NCI-H1105 (cell line): ENCODE measurements around the gene PITPNM3.

Experiments
- DNase-seq: peaks from one replicate; lab custom pipeline; 2025; lab: John Stamatoyannopoulos, UW

PITPNM3 gene

GRCh38 chr17:6443692-6444570 is 112.4 kb downstream of the PITPNM3 start, which contains the start of gene PIMREG:
TSS of gene PIMREG (plus strand) at chr17:6444455. CDS start at chr17:6445111, 656 bp downstream.
- DNase-seq = peak; percentile 99

GRCh38 chr17:6442775-6443174 is 113.6 kb downstream of the PITPNM3 start:
- no peak for DNase-seq

DNA sequence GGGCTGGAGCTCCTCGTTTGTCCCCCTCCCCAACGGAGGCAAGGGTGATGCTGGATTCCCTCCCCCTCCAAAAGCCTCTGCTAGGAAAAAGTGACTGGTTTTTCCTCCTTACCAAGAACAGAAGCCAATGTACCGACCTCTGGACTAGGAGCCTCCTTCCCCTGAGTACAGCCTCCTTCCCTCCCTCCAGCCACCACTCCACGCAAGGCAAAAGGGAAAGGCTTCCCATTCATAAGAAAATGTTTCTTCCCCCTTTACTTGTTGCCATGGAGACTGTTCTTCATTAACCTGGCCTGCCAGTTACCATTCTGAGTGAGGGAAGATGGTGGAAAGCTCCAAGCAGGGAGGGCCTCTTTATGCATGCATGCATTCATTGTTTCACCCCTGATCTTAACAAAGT is 116.4 kb downstream of the PITPNM3 start:
- no peak for DNase-seq

DNA sequence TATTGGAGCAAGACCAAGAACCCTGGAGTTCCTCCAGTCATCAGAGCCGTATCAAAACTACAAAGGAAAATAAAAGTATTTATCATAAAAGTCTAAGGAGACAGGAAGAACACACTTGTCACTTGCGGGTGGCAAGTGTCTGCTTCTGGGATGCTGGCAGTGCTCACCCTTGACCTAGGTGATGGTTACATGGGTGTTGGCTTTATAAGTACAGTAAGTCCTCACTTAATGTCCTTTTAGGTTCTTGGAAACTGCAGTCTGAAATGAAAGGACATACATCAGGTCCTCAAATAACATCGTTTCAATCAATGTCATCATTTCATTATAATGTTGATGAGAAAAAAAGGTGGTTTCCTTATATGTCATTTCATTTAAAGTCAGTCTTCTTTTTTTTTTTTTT is 118.4 kb downstream of the PITPNM3 start:
- DNase-seq = no peak

DNA sequence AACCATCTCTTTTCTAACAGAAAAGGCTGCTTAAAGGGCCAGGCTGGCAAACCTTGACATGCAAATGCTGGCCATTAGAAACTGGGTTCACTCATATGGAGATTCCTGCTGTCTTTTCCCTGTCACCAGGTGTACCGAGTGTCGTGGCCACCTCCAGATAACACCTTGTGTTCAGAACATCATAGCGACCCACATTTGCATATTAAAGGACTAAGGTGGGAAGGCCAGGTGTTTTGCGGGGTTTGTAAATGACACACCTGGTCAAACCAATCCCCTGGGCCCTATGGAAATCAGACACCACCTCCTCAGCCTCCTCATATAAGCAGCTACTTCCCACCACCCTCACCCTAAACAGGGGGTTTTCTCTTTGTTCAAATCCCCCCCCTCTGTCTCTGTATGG is 118.9 kb downstream of the PITPNM3 start:
- peak; percentile 15 for DNase-seq

DNA sequence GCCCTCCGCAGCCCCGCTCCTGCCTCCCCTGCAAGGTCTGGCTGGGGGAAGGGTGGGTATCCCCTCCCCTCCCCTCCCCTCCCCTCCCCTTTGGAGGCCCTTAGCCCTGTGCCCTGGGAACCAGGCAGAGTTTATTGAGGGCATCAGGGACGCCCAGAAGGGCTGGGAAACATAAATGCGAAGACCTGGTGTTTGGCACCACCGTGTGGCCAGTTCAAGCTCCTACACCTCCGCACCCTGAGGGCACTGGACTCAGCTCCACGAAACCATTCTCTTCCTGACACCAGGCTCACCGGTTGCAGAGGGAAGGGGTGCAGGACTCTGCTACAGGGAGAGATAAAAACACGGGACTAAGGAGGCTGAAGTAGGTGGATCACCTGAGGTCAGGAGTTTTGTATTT is 120.4 kb downstream of the PITPNM3 start:
- peak; percentile 58 for DNase-seq

- DNase-seq = no peak
Observed at GRCh38 chr17:6435051-6435450, 121.3 kb downstream of the PITPNM3 start, which contains the start of gene AIPL1. TSS of gene AIPL1 (minus strand) at chr17:6435121. CDS start at chr17:6435104, 17 bp downstream.

GRCh38 chr17:6430769-6431168 is 125.6 kb downstream of the PITPNM3 start:
- no peak for DNase-seq

GRCh38 chr17:6429266-6429665 is 127.1 kb downstream of the PITPNM3 start:
- no peak for DNase-seq

- DNase-seq = no peak
Observed at GRCh38 chr17:6428207-6428965, 128.0 kb downstream of the PITPNM3 start.

DNA sequence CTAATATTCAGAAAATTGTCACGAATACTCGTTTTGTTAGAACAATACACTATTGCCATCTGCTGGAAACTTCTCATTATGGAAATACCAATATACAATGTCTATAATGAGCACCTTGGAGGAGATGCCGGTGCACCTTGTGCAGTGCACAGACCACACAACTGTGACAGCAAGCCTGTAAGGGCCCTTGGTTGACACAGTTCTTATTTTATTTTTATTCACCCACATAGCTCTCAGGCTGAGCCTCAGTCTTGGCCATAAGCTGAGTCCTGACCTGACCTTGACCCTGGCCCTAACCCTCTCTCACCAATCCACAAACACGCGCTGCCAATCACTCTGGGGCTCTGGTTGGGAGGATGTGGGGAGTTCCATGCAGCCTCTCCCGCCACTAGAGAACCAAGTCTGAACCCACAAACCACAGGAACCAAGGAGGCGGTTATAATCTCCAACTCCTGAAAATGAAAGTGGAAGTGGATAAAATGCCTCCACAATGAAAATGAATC is 129.0 kb downstream of the PITPNM3 start:
- no peak for DNase-seq

DNA sequence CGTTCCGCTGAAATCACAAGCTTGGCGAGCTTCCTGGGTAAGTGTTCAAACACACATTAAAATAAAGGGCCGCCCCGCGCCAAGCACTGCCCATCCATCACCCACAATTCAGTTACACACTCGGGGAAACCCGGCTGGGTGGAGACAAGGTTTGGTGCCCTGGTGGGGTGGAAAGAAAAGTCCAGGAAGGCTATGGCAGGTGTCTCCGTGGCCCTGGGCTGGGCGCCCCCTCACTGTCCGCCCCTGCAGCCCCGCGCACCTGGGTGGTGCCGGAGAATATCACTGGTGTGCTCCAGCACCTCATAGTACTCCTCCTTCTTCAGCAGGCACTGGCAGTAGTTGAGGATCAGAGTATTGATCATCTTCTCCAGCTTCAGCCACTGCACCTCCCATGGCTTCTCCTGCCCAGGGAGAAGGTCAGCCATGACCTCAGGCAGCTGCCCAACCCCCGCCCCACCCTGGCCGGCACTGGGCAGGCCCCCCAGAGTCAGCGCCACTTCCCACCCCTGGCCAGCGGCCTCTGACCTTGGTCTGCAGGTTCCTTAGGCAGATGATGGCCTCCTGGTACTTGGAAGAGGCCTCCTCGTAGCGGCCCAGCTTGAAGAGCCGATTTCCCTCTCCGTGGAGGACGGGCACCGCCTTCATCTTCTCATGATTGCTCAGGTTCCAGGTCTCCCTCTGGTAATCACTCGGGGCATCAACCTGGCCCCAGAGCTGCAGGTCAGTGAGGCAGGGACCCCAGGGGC is 129.8 kb downstream of the PITPNM3 start:
- no peak for DNase-seq

DNA sequence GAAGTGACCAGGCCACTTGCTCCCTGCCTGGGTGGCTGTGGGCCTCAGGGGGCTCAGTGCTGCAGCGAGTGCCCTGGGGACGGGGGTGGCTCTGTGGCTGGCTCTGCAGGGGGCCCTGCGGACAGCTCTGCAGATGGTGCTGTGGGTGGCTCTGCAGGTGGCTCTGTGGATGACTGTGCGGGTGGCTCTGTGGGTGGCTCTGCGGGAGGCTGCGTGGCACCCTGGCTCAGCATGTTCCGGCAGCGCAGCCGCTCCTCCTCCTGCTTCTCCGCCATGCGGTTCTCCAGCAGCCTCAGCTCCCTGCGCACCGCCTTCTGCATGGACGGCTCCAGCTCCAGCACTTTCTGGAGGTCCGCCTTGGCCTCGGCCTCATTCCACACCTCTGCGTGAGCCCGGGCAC is 130.9 kb downstream of the PITPNM3 start:
- DNase-seq = no peak

- no peak for DNase-seq
Observed at GRCh38 chr17:6423931-6424330, 132.4 kb downstream of the PITPNM3 start.

DNA sequence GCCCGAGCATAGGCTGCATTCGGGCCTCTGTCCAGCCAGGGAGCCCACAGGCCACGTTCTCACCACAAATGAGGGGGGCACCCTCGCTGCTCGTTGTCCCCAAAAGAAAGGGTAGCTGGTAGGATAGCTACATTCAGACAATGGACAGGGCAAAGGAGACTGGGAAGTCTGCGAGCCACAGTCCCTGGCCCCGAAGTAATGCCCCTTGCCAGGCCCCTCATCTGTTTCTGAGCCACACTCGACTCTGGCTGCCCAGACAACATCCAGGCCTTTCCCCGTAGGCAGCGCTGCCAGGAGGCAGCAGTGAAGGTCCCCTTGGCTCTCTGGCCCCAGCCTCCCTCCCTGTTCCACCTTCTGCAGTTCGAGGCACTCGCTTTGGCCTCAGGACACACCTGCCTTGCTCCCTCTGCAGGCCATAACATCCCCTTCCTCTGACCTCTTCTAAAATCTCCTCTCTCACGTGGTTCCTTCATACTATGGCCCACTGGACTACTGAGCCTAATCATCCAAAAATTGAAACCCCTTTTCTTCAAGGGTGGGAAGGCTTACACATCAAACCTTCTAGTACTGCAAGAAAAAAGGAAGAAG is 133.6 kb downstream of the PITPNM3 start:
- DNase-seq = no peak

- DNase-seq = peak; percentile 76
Observed at GRCh38 chr17:6421700-6422604, 134.4 kb downstream of the PITPNM3 start.

GRCh38 chr17:6420173-6420641 is 136.1 kb downstream of the PITPNM3 start:
- no peak for DNase-seq

DNA sequence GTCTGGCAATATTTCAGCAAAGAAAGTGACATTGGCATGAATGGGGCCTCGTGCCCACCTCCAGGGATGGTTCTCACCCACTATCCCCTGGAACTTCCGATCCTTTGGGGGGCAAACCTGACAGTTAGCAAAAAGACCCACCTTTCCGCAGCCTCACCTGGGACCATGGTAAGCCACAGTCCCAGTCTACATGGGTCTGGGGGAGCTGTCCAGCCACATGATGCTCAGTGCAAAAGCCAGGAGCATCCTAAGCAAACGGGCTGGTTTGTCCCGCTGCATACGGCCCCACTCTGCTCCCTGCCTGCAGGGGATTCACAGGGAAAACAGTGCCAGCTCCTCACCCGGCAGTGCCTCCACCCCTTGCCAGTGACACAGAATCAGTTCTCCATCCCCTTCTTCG is 140.7 kb downstream of the PITPNM3 start:
- no peak for DNase-seq

DNA sequence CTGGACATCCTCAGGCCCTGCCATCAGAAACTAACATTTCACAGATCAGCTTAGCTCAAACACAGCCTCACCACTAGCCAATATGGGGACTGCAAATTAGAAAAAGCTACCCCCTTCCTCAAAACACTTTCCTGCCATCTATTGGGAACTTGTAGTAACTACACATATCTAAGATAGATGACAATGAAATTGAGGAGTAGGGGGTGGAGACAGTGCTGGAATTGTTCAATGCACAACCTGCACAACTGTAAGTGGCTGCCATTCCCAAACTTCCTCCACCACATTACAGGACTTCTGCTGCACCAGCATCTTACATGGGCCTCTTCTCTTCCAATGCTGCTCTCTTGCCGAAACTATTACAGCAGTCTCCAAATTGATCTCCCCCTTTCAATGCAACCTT is 143.3 kb downstream of the PITPNM3 start:
- DNase-seq = no peak

DNA sequence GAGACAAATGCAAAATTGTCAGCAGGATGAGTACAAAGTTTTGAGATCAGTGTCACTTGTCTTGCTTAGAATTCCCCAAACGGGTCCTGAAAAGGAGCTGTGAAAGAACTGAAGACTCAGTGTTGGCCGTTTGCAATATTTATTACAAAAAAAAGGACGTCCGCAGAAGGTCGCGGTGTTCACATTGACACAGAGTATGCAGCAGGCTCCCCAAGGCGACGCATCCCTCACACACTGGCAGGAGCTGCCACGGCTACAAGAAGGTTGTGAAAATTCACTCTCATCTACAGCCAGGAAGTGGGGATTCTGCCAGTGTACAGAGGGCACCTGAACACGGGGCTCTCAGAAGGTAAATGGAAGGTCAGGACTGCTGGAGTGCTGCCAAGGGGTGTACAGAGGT is 147.6 kb downstream of the PITPNM3 start:
- no peak for DNase-seq

GRCh38 chr17:6408276-6408675 is 148.1 kb downstream of the PITPNM3 start:
- no peak for DNase-seq
